Liver (tissue), 9 donors: ENCODE results near the gene CDH1. TPM values are rescaled to one million over a fixed set of nuclear protein-coding genes. Genes with fewer than 3 reads are reported as not detected.

Experiments
- DNase-seq: peaks from one replicate; pipeline ENCODE4 v3.0.0-alpha.2; 2017; ENCODE audit warnings: low spot score
- H3K27ac ChIP-seq, 2 donors: one replicate each; pipeline ENCODE4 v1.7.0; 2013; ENCODE audit warnings: inconsistent platforms in 2 of 2, low read length in 2 of 2, control low read depth in 1 of 2, low read depth in 1 of 2, mild to moderate bottlenecking in 1 of 2
- H3K27me3 ChIP-seq, 4 donors: one replicate each; pipeline versions ENCODE4 v1.6.1 to v1.7.0; 2013; ENCODE audit warnings: low read length in 3 of 4, inconsistent platforms in 1 of 4, mild to moderate bottlenecking in 1 of 4, moderate library complexity in 1 of 4; ENCODE audit not compliant: control insufficient read depth in 4 of 4, insufficient read depth in 4 of 4
- H3K36me3 ChIP-seq, 4 donors: one replicate each; pipeline versions ENCODE4 v1.6.1 to v1.7.0; 2013; ENCODE audit warnings: low read length in 3 of 4, mild to moderate bottlenecking in 3 of 4, low read depth in 1 of 4, moderate library complexity in 1 of 4; ENCODE audit not compliant: control insufficient read depth in 4 of 4, insufficient read depth in 3 of 4
- H3K4me1 ChIP-seq, 4 donors: one replicate each; pipeline versions ENCODE4 v1.6.1 to v1.7.0; 2013; ENCODE audit warnings: low read length in 3 of 4, mild to moderate bottlenecking in 3 of 4, moderate library complexity in 1 of 4; ENCODE audit not compliant: control insufficient read depth in 4 of 4, insufficient read depth in 4 of 4
- H3K4me3 ChIP-seq, 3 donors: one replicate each; pipeline versions ENCODE4 v1.6.1 to v1.7.0; 2013; ENCODE audit warnings: low read length in 3 of 3, control low read depth in 1 of 3, low read depth in 1 of 3, mild to moderate bottlenecking in 1 of 3
- H3K9ac ChIP-seq, 2 donors: one replicate each; pipeline ENCODE4 v1.7.0; 2013; ENCODE audit warnings: low read length in 2 of 2, mild to moderate bottlenecking in 2 of 2, moderate library complexity in 2 of 2, control low read depth in 1 of 2, low read depth in 1 of 2
- H3K9me3 ChIP-seq, 4 donors: one replicate each; pipeline versions ENCODE4 v1.6.1 to v1.7.0; 2013; ENCODE audit warnings: low read length in 3 of 4; ENCODE audit not compliant: control insufficient read depth in 4 of 4
- EGR1 ChIP-seq, 2 donors: IDR thresholded peaks; 2 replicates each; pipeline ENCODE4 v1.6.1; 2016 to 2018; ENCODE audit warnings: antibody characterized with exemption in 2 of 2, low read depth in 2 of 2
- FOXA2 ChIP-seq: IDR thresholded peaks from 2 replicates; pipeline ENCODE4 v1.6.1; 2016; ENCODE audit warnings: antibody characterized with exemption
- GABPA ChIP-seq, 2 donors: IDR thresholded peaks in 1 of 2; conservative IDR thresholded peaks in 1 of 2; 2 replicates each; pipeline ENCODE4 v1.6.1; 2016; ENCODE audit warnings: antibody characterized with exemption in 2 of 2, mild to moderate bottlenecking in 1 of 2, moderate library complexity in 1 of 2
- HNF4A ChIP-seq, 2 donors: conservative IDR thresholded peaks; 2 replicates each; pipeline ENCODE4 v1.6.1; 2016; ENCODE audit warnings: antibody characterized with exemption in 2 of 2, mild to moderate bottlenecking in 2 of 2
- HNF4G ChIP-seq: IDR thresholded peaks from 2 replicates; pipeline ENCODE4 v1.6.1; 2016; ENCODE audit warnings: antibody characterized with exemption
- JUND ChIP-seq, 2 donors: IDR thresholded peaks; 2 replicates each; pipeline ENCODE4 v1.6.1; 2016; ENCODE audit warnings: antibody characterized with exemption in 2 of 2
- NR2F2 ChIP-seq: IDR thresholded peaks from 2 replicates; pipeline ENCODE4 v1.6.1; 2016; ENCODE audit warnings: antibody characterized with exemption
- RAD21 ChIP-seq, 2 donors: IDR thresholded peaks; 2 replicates each; pipeline ENCODE4 v1.6.1; 2016; ENCODE audit warnings: antibody characterized with exemption in 2 of 2, mild to moderate bottlenecking in 2 of 2
- REST ChIP-seq: IDR thresholded peaks from 2 replicates; pipeline ENCODE4 v1.6.1; 2016; ENCODE audit warnings: antibody characterized with exemption, mild to moderate bottlenecking
- RXRA ChIP-seq, 2 donors: IDR thresholded peaks; 2 replicates each; pipeline ENCODE4 v1.6.1; 2017 to 2018; ENCODE audit warnings: antibody characterized with exemption in 2 of 2, mild to moderate bottlenecking in 1 of 2
- SP1 ChIP-seq: IDR thresholded peaks from 2 replicates; pipeline ENCODE4 v1.6.1; 2018; ENCODE audit warnings: antibody characterized with exemption, mild to moderate bottlenecking
- WGBS: extraction: QIAGEN DNeasy Blood & Tissue Kit; methylation state at CpG from one replicate; pipeline ENCODE4 v1.1.7; 2013; 5-methylcytosine and 5-hydroxymethylcytosine counted together
- polyA plus RNA-seq, 2 donors: library from polyadenylated mRNA; stranded (reverse) in 1 of 2; unstranded in 1 of 2; fragments of 200-250 nt in 1 of 2; fragments of >200 nt in 1 of 2; fragmentation: Nextera tagmentation in 1 of 2; extraction: Ambion mirVana in 1 of 2; gene quantifications; one replicate each; pipeline versions ENCODE4 v1.2.1 to v1.2.3, GENCODE V29; 2013 to 2015
- total RNA-seq, 2 donors: library from RNA; depleted of rRNA; stranded (reverse); fragments of >200 nt; gene quantifications; one replicate each; pipeline ENCODE4 v1.2.3, GENCODE V29; 2014
- TF ChIP-seq, protein P1 (sequence below): IDR thresholded peaks from 2 replicates; pipeline ENCODE4 v1.6.1; 2016; ENCODE audit warnings: antibody characterized with exemption
- TF ChIP-seq, protein P2 (sequence below): fragments of 150-350 bp; IDR thresholded peaks from 2 replicates; pipeline ENCODE4 v1.5.1; 2017; ENCODE audit warnings: improper control_type of control experiment, low read depth, low read length; ENCODE audit not compliant: missing input control
- TF ChIP-seq, protein P3 (sequence below): IDR thresholded peaks from 2 replicates; pipeline ENCODE4 v1.6.1; 2016; ENCODE audit warnings: antibody characterized with exemption
- TF ChIP-seq, protein P4 (sequence below): IDR thresholded peaks from 2 replicates; pipeline ENCODE4 v1.6.1; 2016; ENCODE audit warnings: antibody characterized with exemption
- donor health status: healthy.
- donor health status: healthy.
- donor health status: healthy.
- donor health status: healthy.
- donor health status: healthy.

Gene CDH1
- total and polyA plus RNA-seq, 4 donors, result 21.8 to 69.3 (median 50.3) TPM

- TF ChIP-seq, protein P1, sequence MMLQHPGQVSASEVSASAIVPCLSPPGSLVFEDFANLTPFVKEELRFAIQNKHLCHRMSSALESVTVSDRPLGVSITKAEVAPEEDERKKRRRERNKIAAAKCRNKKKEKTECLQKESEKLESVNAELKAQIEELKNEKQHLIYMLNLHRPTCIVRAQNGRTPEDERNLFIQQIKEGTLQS, result no peak
- TF ChIP-seq JUND (IDR thresholded peaks at IDR 0.05) (no peak), EGR1 (IDR thresholded peaks at IDR 0.05; ENCODE audit: low read depth in 2 of 2) (no peak), FOXA2 (no peak), NR2F2 (no peak), RXRA (IDR thresholded peaks at IDR 0.05) (no peak), GABPA (IDR thresholded peaks at IDR 0.05 in 1 of 2, conservative IDR thresholded peaks at IDR 0.05 in 1 of 2) (no peak), REST (no peak), RAD21 (IDR thresholded peaks at IDR 0.05) (no peak), HNF4A (conservative IDR thresholded peaks at IDR 0.05) (no peak), SP1 (no peak), HNF4G (no peak)
- TF ChIP-seq, protein P2, sequence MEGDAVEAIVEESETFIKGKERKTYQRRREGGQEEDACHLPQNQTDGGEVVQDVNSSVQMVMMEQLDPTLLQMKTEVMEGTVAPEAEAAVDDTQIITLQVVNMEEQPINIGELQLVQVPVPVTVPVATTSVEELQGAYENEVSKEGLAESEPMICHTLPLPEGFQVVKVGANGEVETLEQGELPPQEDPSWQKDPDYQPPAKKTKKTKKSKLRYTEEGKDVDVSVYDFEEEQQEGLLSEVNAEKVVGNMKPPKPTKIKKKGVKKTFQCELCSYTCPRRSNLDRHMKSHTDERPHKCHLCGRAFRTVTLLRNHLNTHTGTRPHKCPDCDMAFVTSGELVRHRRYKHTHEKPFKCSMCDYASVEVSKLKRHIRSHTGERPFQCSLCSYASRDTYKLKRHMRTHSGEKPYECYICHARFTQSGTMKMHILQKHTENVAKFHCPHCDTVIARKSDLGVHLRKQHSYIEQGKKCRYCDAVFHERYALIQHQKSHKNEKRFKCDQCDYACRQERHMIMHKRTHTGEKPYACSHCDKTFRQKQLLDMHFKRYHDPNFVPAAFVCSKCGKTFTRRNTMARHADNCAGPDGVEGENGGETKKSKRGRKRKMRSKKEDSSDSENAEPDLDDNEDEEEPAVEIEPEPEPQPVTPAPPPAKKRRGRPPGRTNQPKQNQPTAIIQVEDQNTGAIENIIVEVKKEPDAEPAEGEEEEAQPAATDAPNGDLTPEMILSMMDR, result no peak
- TF ChIP-seq, protein P3, sequence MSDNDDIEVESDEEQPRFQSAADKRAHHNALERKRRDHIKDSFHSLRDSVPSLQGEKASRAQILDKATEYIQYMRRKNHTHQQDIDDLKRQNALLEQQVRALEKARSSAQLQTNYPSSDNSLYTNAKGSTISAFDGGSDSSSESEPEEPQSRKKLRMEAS, result no peak
- TF ChIP-seq, protein P4, sequence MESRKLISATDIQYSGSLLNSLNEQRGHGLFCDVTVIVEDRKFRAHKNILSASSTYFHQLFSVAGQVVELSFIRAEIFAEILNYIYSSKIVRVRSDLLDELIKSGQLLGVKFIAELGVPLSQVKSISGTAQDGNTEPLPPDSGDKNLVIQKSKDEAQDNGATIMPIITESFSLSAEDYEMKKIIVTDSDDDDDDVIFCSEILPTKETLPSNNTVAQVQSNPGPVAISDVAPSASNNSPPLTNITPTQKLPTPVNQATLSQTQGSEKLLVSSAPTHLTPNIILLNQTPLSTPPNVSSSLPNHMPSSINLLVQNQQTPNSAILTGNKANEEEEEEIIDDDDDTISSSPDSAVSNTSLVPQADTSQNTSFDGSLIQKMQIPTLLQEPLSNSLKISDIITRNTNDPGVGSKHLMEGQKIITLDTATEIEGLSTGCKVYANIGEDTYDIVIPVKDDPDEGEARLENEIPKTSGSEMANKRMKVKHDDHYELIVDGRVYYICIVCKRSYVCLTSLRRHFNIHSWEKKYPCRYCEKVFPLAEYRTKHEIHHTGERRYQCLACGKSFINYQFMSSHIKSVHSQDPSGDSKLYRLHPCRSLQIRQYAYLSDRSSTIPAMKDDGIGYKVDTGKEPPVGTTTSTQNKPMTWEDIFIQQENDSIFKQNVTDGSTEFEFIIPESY, result no peak
- Histone ChIP-seq H3K27me3 (no peaks in the 10 kb centered on the region), H3K4me3 (no peak overlapping the region), H3K9me3 (no peaks in the 10 kb centered on the region), H3K27ac (no peak overlapping the region), H3K9ac (no peak overlapping the region), H3K4me1 (no peaks in the 10 kb centered on the region), H3K36me3 (no peaks in the 10 kb centered on the region)
- 80% methylated on average over 12 of the region's 12 CpGs for WGBS
- DNase-seq, result no peak
Observed at GRCh38 chr16:68722119-68723024, 14.7 kb upstream of the CDH1 start.
